ENCODE results near the gene CDC42BPB.
A peak's percentile ranks its signal among the peaks of the same experiment; 100 is the strongest.

Gene CDC42BPB

DNA sequence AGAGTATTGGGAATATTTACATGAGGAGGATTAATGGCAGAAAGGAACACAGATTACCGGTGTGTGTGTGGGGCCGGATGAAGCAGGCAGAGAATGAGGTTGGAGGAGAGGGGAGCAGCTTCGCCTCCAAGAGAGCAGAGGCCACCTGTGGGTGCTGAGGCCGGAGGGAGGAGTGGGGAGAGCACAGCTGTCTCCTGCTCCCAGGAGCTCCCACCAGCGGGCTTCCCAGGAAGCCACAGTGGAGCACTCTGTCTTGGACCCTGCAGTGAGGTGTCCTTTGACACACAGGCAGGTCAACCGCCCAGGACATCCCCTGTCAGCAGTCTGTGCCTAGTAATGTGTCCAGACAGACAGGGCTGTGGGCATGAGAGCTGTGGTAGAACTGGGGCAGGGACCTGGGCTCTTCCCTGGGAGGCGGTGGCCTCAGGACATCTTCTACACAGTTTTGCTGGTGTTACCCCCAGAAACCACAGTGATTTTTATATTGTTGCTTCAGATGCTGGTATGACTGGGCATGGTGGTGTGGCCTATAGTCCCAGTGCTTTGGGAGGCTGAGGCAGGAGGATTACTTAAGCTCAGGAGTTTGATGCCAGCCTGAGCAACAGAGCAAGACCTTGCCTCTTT, 153.3 kb downstream of the CDC42BPB start:
- H3K4me3 ChIP-seq (ENCODE audit: low read depth, low read length) = no peak overlapping the region
- DNase-seq (ENCODE audit: low read depth) = no peak
- TF ChIP-seq, protein P1, sequence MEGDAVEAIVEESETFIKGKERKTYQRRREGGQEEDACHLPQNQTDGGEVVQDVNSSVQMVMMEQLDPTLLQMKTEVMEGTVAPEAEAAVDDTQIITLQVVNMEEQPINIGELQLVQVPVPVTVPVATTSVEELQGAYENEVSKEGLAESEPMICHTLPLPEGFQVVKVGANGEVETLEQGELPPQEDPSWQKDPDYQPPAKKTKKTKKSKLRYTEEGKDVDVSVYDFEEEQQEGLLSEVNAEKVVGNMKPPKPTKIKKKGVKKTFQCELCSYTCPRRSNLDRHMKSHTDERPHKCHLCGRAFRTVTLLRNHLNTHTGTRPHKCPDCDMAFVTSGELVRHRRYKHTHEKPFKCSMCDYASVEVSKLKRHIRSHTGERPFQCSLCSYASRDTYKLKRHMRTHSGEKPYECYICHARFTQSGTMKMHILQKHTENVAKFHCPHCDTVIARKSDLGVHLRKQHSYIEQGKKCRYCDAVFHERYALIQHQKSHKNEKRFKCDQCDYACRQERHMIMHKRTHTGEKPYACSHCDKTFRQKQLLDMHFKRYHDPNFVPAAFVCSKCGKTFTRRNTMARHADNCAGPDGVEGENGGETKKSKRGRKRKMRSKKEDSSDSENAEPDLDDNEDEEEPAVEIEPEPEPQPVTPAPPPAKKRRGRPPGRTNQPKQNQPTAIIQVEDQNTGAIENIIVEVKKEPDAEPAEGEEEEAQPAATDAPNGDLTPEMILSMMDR (IDR thresholded peaks at IDR 0.05; ENCODE audit: low read depth, low read length, missing control alignments) = no peak

DNA sequence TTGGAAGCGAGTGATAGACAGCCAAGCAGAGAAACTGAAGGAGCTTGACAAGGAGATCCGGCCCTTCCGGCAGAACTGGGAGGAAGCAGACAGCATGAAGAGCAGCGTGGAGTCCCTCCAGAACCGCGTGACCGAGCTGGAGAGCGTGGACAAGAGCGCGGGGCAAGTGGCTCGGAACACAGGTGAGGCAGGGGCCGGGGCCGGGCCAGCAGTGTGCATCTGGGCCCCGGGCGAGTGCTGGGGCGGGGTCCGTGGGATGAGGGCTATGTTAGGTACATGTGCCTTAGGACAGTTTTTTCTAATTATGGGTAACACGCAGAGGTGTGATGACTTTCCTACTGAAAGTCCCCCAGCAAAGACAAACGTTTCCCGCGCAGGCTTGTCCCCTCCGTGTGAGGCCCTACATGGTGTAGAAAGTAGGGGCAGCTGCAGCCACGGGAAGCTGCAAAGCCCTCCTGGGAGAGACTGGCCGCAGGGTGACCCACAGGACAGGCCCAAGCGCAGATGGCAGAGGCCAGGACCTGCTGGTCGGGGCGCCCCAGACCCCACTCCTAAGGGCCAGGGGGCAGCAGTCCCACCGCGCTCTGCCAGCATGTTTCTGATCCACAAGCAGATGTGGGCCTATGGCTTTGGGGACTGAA, 154.0 kb downstream of the CDC42BPB start:
- no peak for DNase-seq (ENCODE audit: low read depth)
- TF ChIP-seq, protein P1 (IDR thresholded peaks at IDR 0.05; ENCODE audit: low read depth, low read length, missing control alignments) = no peak
- H3K4me3 ChIP-seq (ENCODE audit: low read depth, low read length) = no peak overlapping the region

DNA sequence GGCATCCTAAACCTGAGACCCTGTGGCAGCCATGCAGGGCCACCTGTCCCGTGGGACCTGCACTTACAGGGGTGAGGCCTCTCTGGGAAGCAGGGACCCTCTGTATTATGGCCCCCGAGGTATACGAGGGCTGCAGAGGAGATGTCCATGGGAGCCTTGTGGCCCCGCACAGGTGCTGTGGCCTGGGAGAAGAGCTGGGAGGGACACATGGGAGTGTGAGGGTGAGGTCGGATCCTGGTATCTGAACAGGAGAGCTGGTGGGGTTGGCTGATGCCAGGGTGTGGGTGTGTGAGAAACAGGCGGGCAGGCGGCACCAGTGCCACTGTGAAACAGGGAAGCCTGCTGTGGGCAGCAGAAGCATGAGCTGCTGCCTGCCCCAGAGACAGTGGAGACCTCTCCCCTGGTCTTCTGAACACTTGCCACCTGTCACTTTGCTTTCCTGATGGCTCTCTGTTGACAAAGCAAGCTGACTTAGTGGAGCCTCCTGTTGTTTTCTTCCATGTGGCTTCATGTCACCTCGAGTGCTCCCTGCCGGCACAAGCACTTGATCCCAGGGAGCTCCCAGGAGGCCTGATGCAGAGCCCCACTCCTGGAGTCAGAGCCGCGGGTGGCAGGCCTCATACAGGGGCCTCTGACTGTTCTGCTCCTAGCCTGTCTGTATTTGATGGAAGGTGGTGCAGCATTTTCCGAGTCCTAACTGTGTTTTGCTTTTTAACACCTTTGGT, 154.7 kb downstream of the CDC42BPB start:
- no peak for DNase-seq (ENCODE audit: low read depth)
- no peak overlapping the region for H3K4me3 ChIP-seq (ENCODE audit: low read depth, low read length)
- TF ChIP-seq, protein P1 (IDR thresholded peaks at IDR 0.05; ENCODE audit: low read depth, low read length, missing control alignments) = no peak

DNA sequence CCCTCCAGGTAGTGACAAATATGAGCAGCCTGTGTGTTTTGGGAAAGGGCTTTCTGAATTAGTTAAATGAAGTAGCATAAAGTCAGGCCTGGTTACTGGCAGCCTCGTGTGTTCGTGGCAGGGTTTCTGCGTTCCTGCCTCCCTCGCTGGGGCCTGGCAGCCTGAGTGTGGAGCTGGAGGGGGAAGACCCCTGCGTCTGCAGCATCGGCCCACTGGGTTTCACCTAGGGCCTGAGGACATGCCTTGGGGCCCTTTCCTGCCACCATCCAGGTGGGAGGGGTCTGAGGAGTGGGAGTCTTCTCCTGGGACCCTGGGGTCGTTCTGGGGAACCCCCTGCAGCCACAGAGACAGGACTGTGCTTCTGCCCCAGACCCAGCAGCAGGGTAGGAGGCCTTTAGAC, 155.3 kb downstream of the CDC42BPB start:
- TF ChIP-seq, protein P1 (IDR thresholded peaks at IDR 0.05; ENCODE audit: low read depth, low read length, missing control alignments) = no peak
- no peak for DNase-seq (ENCODE audit: low read depth)
- peak overlapping the region; percentile 16; the same call in 1 of the 2 replicates for H3K4me3 ChIP-seq (ENCODE audit: low read depth, low read length)

DNA sequence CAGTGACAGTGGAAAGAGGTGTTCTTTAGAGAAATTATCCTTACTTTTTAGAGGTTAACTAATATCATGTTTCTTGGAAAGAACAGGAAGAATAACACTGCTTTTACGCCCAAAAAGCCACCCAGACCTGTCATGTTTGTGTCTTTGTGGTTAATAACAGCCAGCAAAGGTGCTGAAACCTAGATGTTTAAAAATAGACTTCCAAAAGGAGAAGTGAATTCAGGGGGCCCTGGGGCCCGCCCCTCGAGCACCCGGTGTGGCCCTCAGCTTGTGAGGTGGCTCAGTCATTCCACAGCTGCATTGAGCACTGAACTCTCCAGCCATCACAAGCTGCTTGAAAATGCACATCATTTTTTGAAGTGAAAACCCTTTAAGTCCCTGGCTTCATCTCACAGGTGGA, 155.7 kb downstream of the CDC42BPB start:
- DNase-seq (ENCODE audit: low read depth) = peak; percentile 92
- H3K4me3 ChIP-seq (ENCODE audit: low read depth, low read length) = peak overlapping the region; percentile 34; the same call in 1 of the 2 replicates
- TF ChIP-seq, protein P1 (IDR thresholded peaks at IDR 0.05; ENCODE audit: low read depth, low read length, missing control alignments) = no peak

DNA sequence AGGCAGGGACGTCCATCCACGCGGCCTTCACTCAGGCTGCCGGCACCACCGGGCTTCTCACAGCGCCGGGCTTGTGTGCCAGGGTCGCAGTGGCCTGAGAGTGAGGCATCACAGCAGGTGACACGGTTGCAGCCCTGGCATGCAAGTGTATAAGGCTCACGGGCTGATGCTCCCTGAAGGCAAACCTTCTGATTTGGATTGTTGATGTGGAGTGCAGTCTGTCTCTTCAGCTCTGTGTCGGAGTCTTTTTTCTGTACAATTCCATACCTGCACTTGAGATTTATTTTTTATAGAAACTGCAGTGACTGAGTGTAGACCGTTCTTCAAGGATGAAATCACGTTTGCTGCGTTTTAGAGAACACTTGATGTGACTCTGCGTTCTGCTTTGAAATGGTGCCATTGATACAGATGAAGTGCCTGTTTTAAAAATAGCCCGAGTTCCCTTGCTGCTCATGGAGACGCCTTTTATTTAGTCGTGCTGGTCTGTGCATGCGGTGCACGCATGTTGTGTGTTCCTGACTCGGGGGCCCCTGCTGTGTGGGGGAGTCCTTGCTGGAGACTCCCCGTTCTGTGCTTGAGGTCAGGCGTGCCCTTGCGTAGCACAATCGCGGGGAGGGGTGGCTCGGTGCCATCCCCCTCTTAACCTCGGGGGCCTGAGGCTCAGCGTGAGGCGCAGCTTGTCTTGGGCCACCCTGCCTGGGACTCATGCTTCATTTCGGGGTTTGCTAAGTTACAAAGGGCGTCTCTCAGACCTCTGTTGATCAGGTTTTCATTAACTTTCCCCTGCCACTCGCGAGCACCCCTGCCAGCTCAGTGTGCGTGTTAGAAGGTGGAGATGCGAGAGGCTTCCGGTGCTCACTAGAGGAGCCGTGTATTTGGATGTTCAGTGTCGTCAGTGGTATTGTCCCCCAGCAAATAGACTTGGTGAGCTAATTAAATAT, 156.4 kb downstream of the CDC42BPB start:
- peak; percentile 76 for DNase-seq (ENCODE audit: low read depth)
- TF ChIP-seq, protein P1 (IDR thresholded peaks at IDR 0.05; ENCODE audit: low read depth, low read length, missing control alignments) = peak; percentile 5
- peak overlapping the region; percentile 34 for H3K4me3 ChIP-seq (ENCODE audit: low read depth, low read length)
